OCI-LY3 (cell line): Measurements from ENCODE around the gene LYST.

Source experiments
- CTCF ChIP-seq: fragments of 200-600, 300-600 bp; sonication (generic); IDR thresholded peaks from 2 replicates; pipeline ENCODE4 v1.5.1; 2014; ENCODE audit warnings: antibody characterized with exemption, low read length, low read depth
- EZH2phosphoT487 ChIP-seq: fragments of 200-600 bp; shearing (Covaris generic); IDR thresholded peaks from 2 replicates; pipeline ENCODE4 v1.6.1; 2018; ENCODE audit warnings: antibody characterized with exemption, mixed run types, low read depth

- no peak for TF ChIP-seq CTCF
- no peak for TF ChIP-seq EZH2phosphoT487
Observed at GRCh38 chr1:235838021-235838420, 28.7 kb downstream of the LYST start.
